ENCODE results near the gene NHS.

The NHS gene

DNA sequence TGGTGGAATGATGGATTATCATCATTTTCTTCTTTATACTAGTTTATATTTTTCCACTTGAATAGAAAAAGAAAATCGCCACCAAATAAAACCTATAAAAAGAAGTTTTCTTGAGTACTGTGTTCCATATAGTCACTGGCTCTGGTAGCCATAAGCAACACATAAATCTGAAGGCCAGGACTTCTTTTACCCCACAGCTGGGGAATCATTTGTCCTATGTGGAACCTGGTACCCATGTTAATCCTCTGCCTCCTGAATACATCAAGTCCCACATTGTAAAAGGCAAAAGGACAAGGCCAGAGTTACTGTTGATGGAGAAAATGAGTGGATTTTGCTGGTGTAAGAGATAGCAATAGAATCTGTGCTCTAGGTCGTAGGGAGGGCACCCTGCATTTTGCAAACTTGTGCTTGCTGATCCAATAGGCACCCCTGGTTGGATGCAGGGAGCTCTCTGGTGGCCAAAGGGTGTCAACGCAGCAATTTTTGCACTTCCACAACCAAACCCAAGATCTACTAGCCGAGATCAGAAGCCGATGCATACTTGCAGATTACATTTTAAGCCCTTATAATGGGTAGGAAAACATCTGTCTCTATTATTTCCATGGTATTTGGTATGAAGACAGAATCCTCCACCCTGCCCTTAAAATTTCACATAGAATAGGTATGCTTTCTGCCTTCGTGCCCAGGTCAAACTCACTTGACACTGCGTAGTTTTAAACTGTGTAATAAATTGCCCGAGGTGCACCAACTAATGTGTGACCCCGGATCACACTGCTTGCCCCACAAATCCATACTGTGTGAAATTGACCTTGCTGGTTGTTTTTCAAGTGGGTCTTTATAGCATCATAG, 216.1 kb downstream of the NHS start:
- H3K27me3 Mint-ChIP-seq, result peaks cover 4% of the 10 kb centered on the region
- no peaks in the 10 kb centered on the region for H3K9me3 Mint-ChIP-seq
- peak overlapping the region; percentile 65 for H3K27ac Mint-ChIP-seq
- H3K4me1 Mint-ChIP-seq, result peaks cover 13% of the 10 kb centered on the region
- no peak overlapping the region for H3K4me3 Mint-ChIP-seq
- H3K36me3 Mint-ChIP-seq, result no peaks in the 10 kb centered on the region

DNA sequence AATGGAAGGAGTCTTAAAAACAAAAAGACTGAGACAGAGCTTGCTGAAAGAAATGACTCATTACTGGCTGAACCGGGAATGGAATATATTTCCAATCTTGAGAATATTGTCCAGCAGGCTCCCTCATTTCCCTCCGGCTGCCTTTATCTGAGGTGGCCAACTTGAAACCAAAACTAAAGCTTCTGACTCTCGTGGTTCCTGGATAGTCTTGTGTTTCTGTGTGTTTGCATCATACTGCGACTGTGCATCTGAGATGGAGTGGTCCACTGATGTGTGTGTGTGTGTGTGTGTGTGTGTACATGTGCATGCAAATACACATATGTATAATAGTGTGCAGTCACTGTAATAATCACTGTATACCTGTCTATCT, 216.7 kb downstream of the NHS start:
- Mint-ChIP-seq H3K27ac (no peak overlapping the region), H3K36me3 (no peaks in the 10 kb centered on the region), H3K27me3 (peaks cover 4% of the 10 kb centered on the region), H3K4me1 (peaks cover 13% of the 10 kb centered on the region), H3K4me3 (no peak overlapping the region), H3K9me3 (no peaks in the 10 kb centered on the region)

DNA sequence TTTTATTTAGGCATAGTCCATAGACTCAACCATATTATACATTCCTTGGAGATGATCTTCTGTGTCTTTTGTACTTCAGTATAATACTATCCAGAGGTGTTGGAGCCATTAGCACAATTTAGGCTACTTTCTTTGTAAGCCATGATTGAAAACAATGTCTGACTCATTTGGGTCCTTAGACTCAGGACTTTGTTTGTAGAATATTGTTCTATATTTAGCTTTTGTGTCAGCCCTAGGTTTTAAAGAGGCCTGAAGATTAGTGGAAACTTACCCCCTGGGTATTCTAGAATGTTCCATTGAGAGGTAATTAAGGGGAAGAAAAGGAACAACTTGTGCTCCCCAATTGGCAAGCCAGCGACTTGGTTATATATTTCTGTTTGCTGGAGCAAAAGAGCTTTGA, 217.1 kb downstream of the NHS start:
- Mint-ChIP-seq H3K9me3 (no peaks in the 10 kb centered on the region), H3K27me3 (peaks cover 4% of the 10 kb centered on the region), H3K4me1 (peaks cover 13% of the 10 kb centered on the region), H3K4me3 (no peak overlapping the region), H3K27ac (no peak overlapping the region), H3K36me3 (no peaks in the 10 kb centered on the region)

DNA sequence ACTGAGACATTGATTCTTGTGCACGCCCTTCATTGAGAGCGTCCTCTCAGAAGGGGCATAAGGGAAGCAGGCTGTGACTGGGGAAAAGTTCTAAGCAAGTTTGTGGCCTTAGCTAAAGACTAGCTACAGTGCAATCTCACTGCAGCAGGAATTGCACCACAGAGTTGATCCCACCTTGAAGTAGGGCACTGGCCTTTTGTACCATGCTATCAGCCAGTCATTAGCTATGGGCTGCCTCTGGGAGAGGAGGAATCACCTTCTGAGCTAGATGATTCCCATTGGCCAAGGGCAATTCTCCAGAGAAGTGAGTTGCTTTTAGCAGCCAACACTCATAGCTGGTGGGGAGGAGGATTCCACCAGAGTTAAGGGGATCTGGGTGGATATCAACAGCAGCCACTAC, 219.7 kb downstream of the NHS start:
- Mint-ChIP-seq H3K27me3 (peaks cover 3% of the 10 kb centered on the region), H3K4me3 (no peak overlapping the region), H3K9me3 (no peaks in the 10 kb centered on the region), H3K36me3 (no peaks in the 10 kb centered on the region), H3K4me1 (peaks cover 13% of the 10 kb centered on the region), H3K27ac (no peak overlapping the region)

DNA sequence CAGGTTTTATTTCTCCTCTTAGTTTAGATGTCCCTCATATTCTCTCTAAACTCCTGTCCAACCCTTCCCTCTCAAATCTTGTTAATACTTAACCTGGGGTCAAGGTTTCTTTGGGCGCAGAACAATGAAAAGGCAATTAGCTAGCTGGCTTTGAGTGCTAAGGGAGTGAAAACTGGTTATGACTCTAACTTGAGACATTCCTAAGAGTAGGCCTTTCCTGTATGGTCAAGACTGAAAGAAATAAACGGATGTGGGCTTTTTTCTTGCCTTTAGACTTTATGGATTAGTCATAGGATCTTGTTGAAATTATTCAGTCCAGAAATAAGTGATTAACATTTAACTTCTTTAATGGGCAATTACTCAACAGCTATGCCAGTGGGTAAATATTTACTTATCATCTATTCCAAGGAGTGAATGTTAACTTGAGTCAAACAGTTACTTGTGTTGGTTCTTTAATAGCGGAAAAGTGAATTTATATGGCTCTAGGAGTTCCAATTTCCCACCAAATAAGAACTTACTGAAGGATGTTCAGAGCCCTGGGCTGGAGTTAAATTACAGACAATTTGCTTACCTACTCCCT, 220.5 kb downstream of the NHS start:
- Mint-ChIP-seq H3K27me3 (peaks cover 5% of the 10 kb centered on the region), H3K4me1 (peaks cover 13% of the 10 kb centered on the region), H3K36me3 (no peaks in the 10 kb centered on the region), H3K9me3 (no peaks in the 10 kb centered on the region), H3K27ac (no peak overlapping the region), H3K4me3 (no peak overlapping the region)

DNA sequence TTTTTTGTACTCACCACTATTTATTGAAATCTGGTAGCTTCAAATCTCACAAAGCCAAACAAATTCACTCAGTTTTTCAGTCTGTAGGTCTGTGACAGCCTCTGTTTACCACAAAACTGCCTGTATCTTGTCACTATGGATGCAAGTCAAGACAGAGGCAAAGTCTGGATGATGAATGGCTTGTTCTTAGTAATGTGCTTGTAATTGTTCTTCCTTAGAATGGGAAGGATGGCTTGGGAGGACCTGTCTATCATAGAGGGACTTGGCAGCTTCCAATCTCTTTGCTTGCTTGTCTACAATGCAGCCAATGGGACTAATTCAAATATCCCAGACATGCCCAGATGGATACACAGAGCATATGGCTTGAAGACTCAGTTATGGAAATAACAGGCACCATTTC, 221.1 kb downstream of the NHS start:
- Mint-ChIP-seq H3K4me1 (peaks cover 11% of the 10 kb centered on the region), H3K36me3 (no peaks in the 10 kb centered on the region), H3K27ac (no peak overlapping the region), H3K9me3 (no peaks in the 10 kb centered on the region), H3K4me3 (no peak overlapping the region), H3K27me3 (peaks cover 4% of the 10 kb centered on the region)

DNA sequence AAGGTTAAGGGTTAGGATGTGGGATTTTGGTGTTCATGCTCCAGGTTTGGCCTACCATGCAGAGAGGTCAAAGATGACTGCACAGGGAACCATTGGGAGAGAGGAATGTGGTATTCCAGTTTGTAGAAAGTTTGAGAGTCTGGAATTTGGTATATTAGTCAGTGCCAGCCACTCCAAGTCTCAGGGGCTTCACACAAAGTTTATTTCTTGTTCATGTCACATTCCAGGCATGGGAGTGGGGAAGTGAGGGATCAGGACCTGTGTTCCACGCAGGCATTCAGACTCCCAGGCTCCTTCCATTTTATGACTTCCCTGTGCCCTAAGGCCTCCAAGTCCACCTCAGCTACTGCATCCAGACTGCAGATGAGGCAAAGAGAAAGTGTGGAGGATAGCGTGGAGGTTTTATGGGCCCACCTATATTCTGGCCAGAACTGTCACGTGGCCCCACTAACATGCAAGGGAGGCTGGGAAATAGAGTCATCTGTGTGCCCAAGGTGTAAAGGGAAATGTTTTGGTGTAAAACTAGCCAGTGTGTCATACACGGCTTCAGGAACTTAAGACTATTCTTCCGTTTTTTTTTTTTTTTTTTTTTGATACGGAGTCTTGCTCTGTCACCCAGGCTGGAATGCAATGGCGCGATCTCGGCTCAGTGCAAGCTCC, 221.7 kb downstream of the NHS start:
- Mint-ChIP-seq H3K9me3 (no peaks in the 10 kb centered on the region), H3K4me3 (no peak overlapping the region), H3K27me3 (peaks cover 3% of the 10 kb centered on the region), H3K36me3 (no peaks in the 10 kb centered on the region), H3K4me1 (peaks cover 5% of the 10 kb centered on the region), H3K27ac (no peak overlapping the region)

DNA sequence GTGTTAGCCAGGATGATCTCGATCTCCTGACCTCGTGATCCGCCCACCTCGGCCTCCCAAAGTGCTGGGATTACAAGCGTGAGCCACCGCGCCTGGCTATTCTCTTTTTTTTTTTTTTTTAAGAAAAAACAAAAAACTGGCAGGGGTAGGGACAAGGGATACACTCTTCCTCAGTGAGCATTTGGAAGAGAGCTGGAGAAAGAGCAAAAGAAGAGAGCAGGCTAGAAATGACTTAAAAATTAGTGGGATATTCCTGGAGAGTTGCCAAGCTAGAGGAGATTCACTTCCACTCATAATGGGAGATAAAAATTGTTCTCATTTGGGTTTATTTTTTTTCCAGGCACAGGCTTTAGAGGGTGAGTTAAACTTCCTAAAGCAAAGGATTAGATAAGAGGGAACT, 222.3 kb downstream of the NHS start:
- H3K4me3 Mint-ChIP-seq, result no peak overlapping the region
- H3K27ac Mint-ChIP-seq, result no peak overlapping the region
- no peaks in the 10 kb centered on the region for H3K36me3 Mint-ChIP-seq
- H3K9me3 Mint-ChIP-seq, result no peaks in the 10 kb centered on the region
- H3K4me1 Mint-ChIP-seq, result no peaks in the 10 kb centered on the region
- peaks cover 4% of the 10 kb centered on the region for H3K27me3 Mint-ChIP-seq

DNA sequence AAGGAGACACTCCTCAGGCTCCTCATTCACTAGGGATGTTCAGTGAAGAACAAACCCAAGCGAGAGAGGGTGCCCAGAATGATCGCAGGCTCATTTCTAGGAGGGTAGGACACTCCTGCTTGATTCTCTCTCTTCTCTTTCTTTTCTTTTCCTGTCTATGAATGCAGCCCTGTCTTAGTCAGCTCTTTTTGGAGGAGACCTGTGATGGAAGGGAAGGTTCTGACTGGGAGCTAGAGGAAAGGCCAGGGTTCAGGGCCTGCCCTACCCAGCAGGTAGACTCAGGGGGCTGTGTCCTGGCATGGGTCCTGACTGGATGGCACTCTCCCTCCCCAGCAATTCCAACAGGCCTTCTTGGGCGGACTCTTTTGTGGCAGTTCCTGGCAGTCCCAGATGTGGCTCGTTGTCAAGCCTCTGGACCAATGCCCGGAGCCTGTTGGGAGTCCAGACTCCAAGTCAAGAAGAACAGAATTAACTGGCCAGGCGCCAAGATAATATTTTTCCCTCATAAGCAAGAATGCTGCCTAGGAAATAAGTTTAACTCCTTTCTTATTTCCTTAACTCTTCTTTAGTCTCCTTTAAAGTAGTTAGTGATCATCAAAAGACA, 222.9 kb downstream of the NHS start:
- Mint-ChIP-seq H3K27ac (no peak overlapping the region), H3K9me3 (no peaks in the 10 kb centered on the region), H3K4me1 (no peaks in the 10 kb centered on the region), H3K27me3 (peaks cover 4% of the 10 kb centered on the region), H3K4me3 (no peak overlapping the region), H3K36me3 (no peaks in the 10 kb centered on the region)

DNA sequence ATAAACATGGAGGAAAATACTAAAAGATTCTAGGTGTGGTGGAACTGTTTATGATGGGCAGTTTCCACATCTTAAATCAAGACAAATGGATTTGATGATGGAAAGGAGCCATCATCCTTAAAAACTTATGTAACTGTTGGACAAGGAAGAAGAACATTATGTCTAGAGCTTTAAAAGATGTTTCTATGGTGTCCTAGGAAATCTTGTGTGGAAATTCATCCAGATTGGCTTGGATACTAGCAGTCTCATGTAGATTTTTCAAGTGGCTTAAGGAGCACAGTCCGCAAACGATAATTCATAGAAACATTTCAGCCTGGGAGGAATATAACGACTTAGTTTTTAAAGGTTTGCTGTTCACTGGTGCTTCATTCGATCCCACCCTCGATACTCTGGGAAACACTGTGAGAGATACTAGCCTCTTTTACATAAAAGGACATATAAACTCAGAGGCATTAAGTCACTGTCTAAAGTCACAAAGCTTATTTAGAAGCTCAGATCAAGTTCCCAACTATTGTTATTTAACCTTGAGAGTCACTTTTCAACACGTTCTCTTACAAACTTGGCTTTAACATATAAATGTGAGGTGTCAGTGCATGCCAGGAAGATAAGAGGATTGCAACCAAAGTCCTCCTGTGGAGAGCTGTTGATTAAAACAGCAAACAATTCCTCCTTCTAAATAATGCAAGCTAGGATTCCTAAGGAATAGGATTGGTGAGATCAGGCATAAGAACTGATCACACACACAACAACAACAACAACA, 226.6 kb downstream of the NHS start:
- H3K4me1 Mint-ChIP-seq, result no peaks in the 10 kb centered on the region
- H3K4me3 Mint-ChIP-seq, result no peak overlapping the region
- H3K27me3 Mint-ChIP-seq, result peaks cover 4% of the 10 kb centered on the region
- H3K36me3 Mint-ChIP-seq, result no peaks in the 10 kb centered on the region
- no peak overlapping the region for H3K27ac Mint-ChIP-seq
- H3K9me3 Mint-ChIP-seq, result no peaks in the 10 kb centered on the region

DNA sequence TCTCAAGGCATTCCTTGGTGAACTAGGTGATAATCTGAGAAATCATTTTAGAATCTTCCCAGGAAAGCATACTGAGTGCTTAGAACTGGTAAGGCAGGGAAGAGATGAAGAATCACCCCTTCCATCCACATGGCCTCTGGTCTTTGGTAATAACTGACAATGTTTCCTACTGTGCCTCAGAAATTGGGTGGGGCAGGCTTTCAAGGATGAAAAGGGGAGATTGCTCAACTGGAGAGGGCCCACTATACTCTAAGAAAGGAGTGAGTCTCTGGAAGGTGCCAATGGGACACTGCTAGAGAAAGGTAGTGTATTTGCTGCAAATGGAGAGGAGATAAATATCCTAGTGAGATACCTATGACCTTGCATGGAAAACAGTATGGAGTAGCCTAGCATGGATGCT, 227.2 kb downstream of the NHS start:
- Mint-ChIP-seq H3K27me3 (peaks cover 4% of the 10 kb centered on the region), H3K4me3 (no peak overlapping the region), H3K4me1 (no peaks in the 10 kb centered on the region), H3K9me3 (no peaks in the 10 kb centered on the region), H3K27ac (no peak overlapping the region), H3K36me3 (no peaks in the 10 kb centered on the region)

DNA sequence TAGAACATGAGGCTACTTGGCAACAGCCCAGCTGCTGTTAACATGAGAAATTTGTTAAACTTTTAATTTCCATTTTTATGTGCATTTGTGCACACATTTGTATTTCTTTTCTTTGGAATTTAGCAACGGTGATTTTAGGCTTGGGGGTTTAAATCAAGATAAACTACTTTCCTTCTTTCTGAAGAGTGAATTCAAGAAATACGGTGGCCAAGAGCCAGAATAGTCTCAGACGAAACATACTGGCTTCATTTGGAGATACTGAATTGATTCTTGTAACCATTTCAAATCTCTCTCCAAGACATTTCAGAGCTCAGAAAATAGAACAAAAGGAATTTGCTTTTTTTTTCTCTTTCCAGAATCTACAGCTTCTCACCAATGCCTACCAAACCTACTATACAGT, 228.2 kb downstream of the NHS start:
- H3K4me1 Mint-ChIP-seq, result no peaks in the 10 kb centered on the region
- H3K27ac Mint-ChIP-seq, result no peak overlapping the region
- no peaks in the 10 kb centered on the region for H3K36me3 Mint-ChIP-seq
- no peaks in the 10 kb centered on the region for H3K9me3 Mint-ChIP-seq
- no peak overlapping the region for H3K4me3 Mint-ChIP-seq
- H3K27me3 Mint-ChIP-seq, result peaks cover 4% of the 10 kb centered on the region

DNA sequence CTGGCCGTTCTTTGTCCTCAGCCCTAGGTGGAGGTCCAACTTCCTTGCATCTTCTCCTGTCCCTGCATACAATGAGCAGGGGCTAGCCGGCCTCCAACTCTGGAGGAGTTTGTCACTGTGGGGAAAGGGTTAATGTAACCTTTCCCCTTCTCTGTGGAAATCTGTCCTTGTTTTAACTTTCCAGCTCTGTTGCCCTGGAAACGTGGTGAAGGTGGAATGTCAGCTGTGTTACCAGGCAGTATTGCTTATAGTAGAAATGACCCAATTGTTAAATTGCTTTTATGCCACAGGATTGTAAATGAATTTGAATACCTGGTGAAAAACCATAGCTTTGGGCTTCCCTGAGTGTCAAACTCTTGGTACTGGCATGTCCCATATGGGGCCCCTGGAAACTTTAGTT, 230.7 kb downstream of the NHS start:
- Mint-ChIP-seq H3K4me1 (no peaks in the 10 kb centered on the region), H3K9me3 (no peaks in the 10 kb centered on the region), H3K27me3 (peaks cover 2% of the 10 kb centered on the region), H3K4me3 (no peak overlapping the region), H3K36me3 (no peaks in the 10 kb centered on the region), H3K27ac (no peak overlapping the region)

DNA sequence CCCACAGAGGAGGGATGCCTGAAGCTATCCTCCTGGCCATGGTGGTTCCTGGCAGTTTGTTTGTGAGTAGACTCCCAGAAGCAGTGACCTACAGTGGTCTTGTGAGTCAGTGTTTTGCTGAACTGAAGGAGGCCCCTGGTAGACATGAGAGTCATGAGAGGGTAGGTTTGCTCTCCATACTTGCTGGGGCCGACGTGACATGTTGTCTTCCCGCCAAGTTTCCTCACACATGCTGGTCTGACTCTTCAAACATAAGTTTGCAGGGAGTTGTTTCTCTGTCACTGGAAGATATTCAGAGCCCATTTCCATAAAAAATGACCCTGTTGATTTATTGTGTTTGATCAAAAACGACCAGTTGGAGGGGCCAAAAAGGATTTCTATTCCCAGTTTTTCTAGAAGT, 231.2 kb downstream of the NHS start:
- Mint-ChIP-seq H3K27me3 (peaks cover 2% of the 10 kb centered on the region), H3K4me3 (no peak overlapping the region), H3K36me3 (no peaks in the 10 kb centered on the region), H3K9me3 (no peaks in the 10 kb centered on the region), H3K27ac (no peak overlapping the region), H3K4me1 (no peaks in the 10 kb centered on the region)

DNA sequence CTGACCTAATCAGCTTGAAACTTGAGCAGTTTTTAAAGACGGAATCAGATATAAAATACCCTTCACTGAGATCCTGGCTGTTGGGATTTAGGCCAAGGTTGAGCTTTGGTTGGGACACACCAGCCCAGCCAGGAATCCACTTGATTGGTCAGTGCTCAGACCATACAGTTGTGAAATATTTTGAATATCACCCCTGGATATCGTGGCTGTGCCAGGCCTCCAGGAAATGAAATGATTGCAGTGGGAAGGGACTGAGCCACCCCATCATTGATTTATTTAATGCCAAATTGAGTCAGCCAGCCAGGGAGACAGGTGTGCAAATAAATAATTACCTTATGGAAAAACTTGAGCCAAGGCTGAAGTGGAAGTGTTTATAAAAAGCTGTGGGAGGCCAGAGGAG, 233.9 kb downstream of the NHS start:
- H3K36me3 Mint-ChIP-seq, result no peaks in the 10 kb centered on the region
- no peaks in the 10 kb centered on the region for H3K9me3 Mint-ChIP-seq
- H3K27me3 Mint-ChIP-seq, result no peaks in the 10 kb centered on the region
- H3K4me3 Mint-ChIP-seq, result no peak overlapping the region
- H3K27ac Mint-ChIP-seq, result no peak overlapping the region
- peaks cover 6% of the 10 kb centered on the region for H3K4me1 Mint-ChIP-seq
